GM11168 (cell line): ENCODE results near the gene ITGB1BP1.

ENCODE experiments used
- in situ Hi-C: fragments of 300-500 bp; cut with MboI; formaldehyde crosslinking; loops from one replicate; pipeline ENCODE4 v1.12.0; 2022; ENCODE audit warnings: low sequenced_read_pairs; ENCODE audit not compliant: unreplicated experiment

Gene ITGB1BP1

GRCh38 chr2:9423100-9423921, at the start of gene ITGB1BP1, which contains the start of gene CPSF3:
ITGB1BP1 (minus strand) TSS chr2:9423528; CDS start chr2:9418697, 4,831 bp downstream.
CPSF3 (plus strand) TSS chr2:9423654; CDS start chr2:9423774, 120 bp downstream.
- in situ Hi-C loops, result no loop called here

- in situ Hi-C loops, result no loop called here
Measured at GRCh38 chr2:9472511-9472910, 49.2 kb upstream of the ITGB1BP1 start.

- in situ Hi-C loops, result no loop called here
Measured at GRCh38 chr2:9471206-9471605, 47.9 kb upstream of the ITGB1BP1 start.

GRCh38 chr2:9467687-9468086, 44.4 kb upstream of the ITGB1BP1 start:
- in situ Hi-C loops, result no loop called here

GRCh38 chr2:9466147-9466683, 42.9 kb upstream of the ITGB1BP1 start:
- in situ Hi-C loops, result no loop called here

- in situ Hi-C loops, result no loop called here
Measured at GRCh38 chr2:9465170-9465569, 41.8 kb upstream of the ITGB1BP1 start.

- in situ Hi-C loops, result no loop called here
Measured at GRCh38 chr2:9463698-9464034, 40.3 kb upstream of the ITGB1BP1 start.

- in situ Hi-C loops, result no loop called here
Measured at GRCh38 chr2:9462886-9463697, 39.8 kb upstream of the ITGB1BP1 start.

- in situ Hi-C loops, result no loop called here
Measured at GRCh38 chr2:9462313-9462712, 39.0 kb upstream of the ITGB1BP1 start.

GRCh38 chr2:9461079-9461478, 37.8 kb upstream of the ITGB1BP1 start:
- in situ Hi-C loops, result no loop called here

- in situ Hi-C loops, result no loop called here
Measured at GRCh38 chr2:9460441-9461017, 37.2 kb upstream of the ITGB1BP1 start.

GRCh38 chr2:9451231-9451630, 27.9 kb upstream of the ITGB1BP1 start:
- in situ Hi-C loops, result no loop called here

GRCh38 chr2:9445089-9445488, 21.8 kb upstream of the ITGB1BP1 start:
- in situ Hi-C loops, result no loop called here

- in situ Hi-C loops, result no loop called here
Measured at GRCh38 chr2:9443526-9443925, 20.2 kb upstream of the ITGB1BP1 start.

- in situ Hi-C loops, result no loop called here
Measured at GRCh38 chr2:9441556-9441955, 18.2 kb upstream of the ITGB1BP1 start.

GRCh38 chr2:9440058-9440727, 16.9 kb upstream of the ITGB1BP1 start:
- in situ Hi-C loops, result no loop called here

- in situ Hi-C loops, result no loop called here
Measured at GRCh38 chr2:9439536-9439935, 16.2 kb upstream of the ITGB1BP1 start.

- in situ Hi-C loops, result no loop called here
Measured at GRCh38 chr2:9434489-9434888, 11.2 kb upstream of the ITGB1BP1 start.

GRCh38 chr2:9430316-9431293, 7.3 kb upstream of the ITGB1BP1 start:
- in situ Hi-C loops, result no loop called here
